ENCODE results near the gene SCIMP. TPM values are rescaled to one million over a fixed set of nuclear protein-coding genes. Genes with fewer than 3 reads are reported as not detected.

Gene SCIMP
- total and polyA plus RNA-seq, 7 donors: 0.12 to 0.74 (median 0.47) TPM

GRCh38 chr17:5254414-5254813, 19.8 kb upstream of the SCIMP start:
- no peak for DNase-seq
- no peak for TF ChIP-seq CTCF (IDR thresholded peaks at IDR 0.05)
- Histone ChIP-seq H3K4me3 (no peak overlapping the region), H3K27ac (no peak overlapping the region), H3K4me1 (no peaks in the 10 kb centered on the region), H3K27me3 (ENCODE audit: insufficient read depth in 3 of 3, low read length in 2 of 3) (no peaks in the 10 kb centered on the region), H3K36me3 (ENCODE audit: insufficient read depth in 1 of 2, low read depth in 1 of 2) (no peaks in the 10 kb centered on the region), H3K9me3 (no peaks in the 10 kb centered on the region)
- ATAC-seq: no peak
- intact Hi-C loops (cut with DNase I): loop anchor here (10.0 kb wide), 2 partner anchors 180 to 1180 kb away; partner anchors contain the start of genes AIPL1 (in 1 of the 2) and C1QBP (in 1 of the 2)
- WGBS, 3 donors: 74 to 77% (median 76%) methylated on average over 7 of the region's 7 CpGs

- peak; percentile 64 for TF ChIP-seq CTCF (IDR thresholded peaks at IDR 0.05)
- intact Hi-C loops (cut with DNase I): loop anchor here (1.0 to 10.0 kb wide), 5 partner anchors 58 to 1185 kb away; partner anchors contain the start of genes C1QBP (in 2 of the 2) and AIPL1 (in 1 of the 2)
- Histone ChIP-seq H3K36me3 (ENCODE audit: insufficient read depth in 1 of 2, low read depth in 1 of 2) (no peaks in the 10 kb centered on the region), H3K27ac (no peak overlapping the region), H3K4me3 (no peak overlapping the region), H3K4me1 (no peaks in the 10 kb centered on the region), H3K9me3 (no peaks in the 10 kb centered on the region), H3K27me3 (ENCODE audit: insufficient read depth in 3 of 3, low read length in 2 of 3) (no peaks in the 10 kb centered on the region)
- ATAC-seq: peak; percentile 68 to 91 (median 74)
- DNase-seq: peak in 1 of 2 donors; percentile 32
- WGBS, 3 donors: 0 to 1% (median 0%) methylated on average over 4 of the region's 4 CpGs
These were observed 15.0 kb upstream of the SCIMP start for GRCh38 chr17:5249615-5250014.

DNA sequence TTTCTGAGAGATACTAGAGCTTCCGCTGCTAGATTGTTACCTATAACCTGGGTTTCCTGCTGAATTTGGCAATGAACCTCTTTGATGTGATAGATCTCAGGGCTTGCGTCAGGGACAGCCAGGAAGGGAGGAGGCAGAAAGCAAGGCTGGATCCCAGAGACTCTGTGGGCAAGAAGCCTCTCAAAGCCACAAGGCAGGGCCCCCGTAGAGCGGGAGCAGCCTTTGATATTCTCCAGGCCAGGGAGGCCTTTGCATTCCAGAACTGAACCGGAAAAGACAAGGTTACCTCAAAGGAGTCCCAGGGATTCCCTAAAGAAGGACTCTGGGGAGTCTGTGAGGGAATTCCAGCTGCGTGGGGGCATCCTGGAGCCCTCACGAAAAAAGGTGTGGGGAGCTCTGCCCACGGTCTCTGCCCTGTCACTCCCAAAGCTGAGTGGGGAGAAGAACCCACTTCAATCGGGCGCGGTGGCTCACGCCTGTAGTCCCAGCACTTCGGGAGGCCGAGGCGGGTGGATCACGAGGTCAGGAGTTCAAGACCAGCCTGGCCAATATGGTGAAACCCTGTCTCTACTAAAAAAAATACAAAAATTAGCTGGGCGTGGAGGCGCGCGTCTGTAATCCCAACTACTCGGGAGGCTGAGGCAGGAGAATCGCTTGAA, 14.3 kb upstream of the SCIMP start:
- H3K4me1 ChIP-seq: no peaks in the 10 kb centered on the region
- H3K27ac ChIP-seq: no peak overlapping the region
- TF ChIP-seq CTCF (IDR thresholded peaks at IDR 0.05): no peak
- intact Hi-C loops (cut with DNase I): loop anchor here (1.0 to 5.0 kb wide), 3 partner anchors 58 to 190 kb away; partner anchors contain the start of gene C1QBP (in 1 of the 2)
- no peak for ATAC-seq
- H3K9me3 ChIP-seq: no peaks in the 10 kb centered on the region
- WGBS, 3 donors: 62 to 68% (median 67%) methylated on average over 22 of the region's 22 CpGs
- no peak for DNase-seq
- no peak overlapping the region for H3K4me3 ChIP-seq
- H3K36me3 ChIP-seq (ENCODE audit: insufficient read depth in 1 of 2, low read depth in 1 of 2): no peaks in the 10 kb centered on the region
- H3K27me3 ChIP-seq (ENCODE audit: insufficient read depth in 3 of 3, low read length in 2 of 3): no peaks in the 10 kb centered on the region

DNA sequence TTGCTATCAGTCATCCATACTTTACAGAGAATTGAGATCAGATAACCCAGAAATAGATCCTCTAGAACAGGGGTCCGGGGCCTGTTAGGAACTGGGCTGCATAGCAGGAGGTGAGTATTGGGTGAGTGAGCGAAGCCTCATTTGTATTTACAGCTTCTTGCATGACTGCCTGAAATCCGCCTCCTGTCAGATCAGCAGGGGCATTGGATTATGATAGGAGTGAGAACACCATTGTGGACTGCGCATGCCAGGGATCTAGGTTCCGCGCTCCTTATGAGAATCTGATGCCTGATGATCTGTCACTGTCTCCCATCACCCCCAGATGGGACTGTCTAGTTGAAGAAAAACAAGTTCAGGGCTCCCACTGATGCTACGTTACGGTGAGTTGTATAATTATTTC, 13.0 kb upstream of the SCIMP start:
- intact Hi-C loops (cut with DNase I): loop anchor here (2.0 to 5.0 kb wide), 2 partner anchors 60 to 61 kb away; no protein-coding TSS in a partner anchor
- no peak for ATAC-seq
- Histone ChIP-seq H3K27me3 (ENCODE audit: insufficient read depth in 3 of 3, low read length in 2 of 3) (no peaks in the 10 kb centered on the region), H3K4me3 (no peak overlapping the region), H3K4me1 (peaks cover 3% of the 10 kb centered on the region), H3K27ac (no peak overlapping the region), H3K9me3 (no peaks in the 10 kb centered on the region), H3K36me3 (ENCODE audit: insufficient read depth in 1 of 2, low read depth in 1 of 2) (no peaks in the 10 kb centered on the region)
- no peak for TF ChIP-seq CTCF (IDR thresholded peaks at IDR 0.05)
- DNase-seq: no peak
- 89 to 94% (median 92%) methylated on average over 8 of the region's 8 CpGs for WGBS, 3 donors

Data from psoas muscle (tissue), 8 donors.